Heart left ventricle (tissue), 13 donors: ENCODE measurements around the gene PRICKLE3.
A peak's percentile ranks its signal among the peaks of the same experiment; 100 is the strongest.

Experiments
- CTCF ChIP-seq, 12 donors: fragments of 200-600 bp; sonication (generic) in 4 of 12; IDR thresholded peaks; one replicate each; pipeline versions ENCODE4 v1.5.0 to v1.8.0; 2018 to 2022; ENCODE audit warnings: antibody characterized with exemption in 12 of 12, mild to moderate bottlenecking in 5 of 12
- POLR2A ChIP-seq, 2 donors: fragments of 450-650 bp; IDR thresholded peaks; one replicate each; pipeline ENCODE4 v1.6.1; 2017; ENCODE audit warnings: antibody characterized with exemption in 2 of 2, mild to moderate bottlenecking in 2 of 2, moderate library complexity in 2 of 2
- donor health status: ischemic (EF 13 %, LVEDD 7.1; RV severe dilation, severe dysfunction).
- donor health status: DM: no; HTN: yes; CAD: no.
- donor health status: DM: no; HTN: no; CAD: no.
- donor health status: ischemic (EF 25% LVEDD 6.9; RV normal size, moderate dysfunction).
- donor health status: ischemic (EF 25% LVEDD 5.7; RV mildly dilated, moderate dysfunction).
- donor health status: ischemic (EF 35%, LVEDD 5.7; RV mildly dilated, moderate dysfunction).
- donor health status: nonischemic (EF 11% LVEDD 7.7; RV severe dilation, severe dysfunction).
- donor health status: DM: yes; HTN: yes; CAD: no.
- donor health status: PGD.
- donor health status: ischemic (EF 29% LVEDD 5.4; RV normal size, mild dysfunction).
- donor health status: nonischemic (EF 23%, LVEDD 6.1; RV moderate dilation, normal function).

GRCh38 chrX:49177338-49177833 is 8.8 kb downstream of the PRICKLE3 start:
- TF ChIP-seq CTCF (IDR thresholded peaks at IDR 0.05) = peak in 1 of 12 donors; percentile 9
- TF ChIP-seq POLR2A (IDR thresholded peaks at IDR 0.05) = no peak
